ENCODE results near the gene FLOT2.
A peak's percentile ranks its signal among the peaks of the same experiment; 100 is the strongest.
"Not testable (repeated sequence)": the region's sequence is repeated elsewhere in the genome, so short reads cannot be mapped to it uniquely, and the experiment has no call there.

Gene FLOT2

DNA sequence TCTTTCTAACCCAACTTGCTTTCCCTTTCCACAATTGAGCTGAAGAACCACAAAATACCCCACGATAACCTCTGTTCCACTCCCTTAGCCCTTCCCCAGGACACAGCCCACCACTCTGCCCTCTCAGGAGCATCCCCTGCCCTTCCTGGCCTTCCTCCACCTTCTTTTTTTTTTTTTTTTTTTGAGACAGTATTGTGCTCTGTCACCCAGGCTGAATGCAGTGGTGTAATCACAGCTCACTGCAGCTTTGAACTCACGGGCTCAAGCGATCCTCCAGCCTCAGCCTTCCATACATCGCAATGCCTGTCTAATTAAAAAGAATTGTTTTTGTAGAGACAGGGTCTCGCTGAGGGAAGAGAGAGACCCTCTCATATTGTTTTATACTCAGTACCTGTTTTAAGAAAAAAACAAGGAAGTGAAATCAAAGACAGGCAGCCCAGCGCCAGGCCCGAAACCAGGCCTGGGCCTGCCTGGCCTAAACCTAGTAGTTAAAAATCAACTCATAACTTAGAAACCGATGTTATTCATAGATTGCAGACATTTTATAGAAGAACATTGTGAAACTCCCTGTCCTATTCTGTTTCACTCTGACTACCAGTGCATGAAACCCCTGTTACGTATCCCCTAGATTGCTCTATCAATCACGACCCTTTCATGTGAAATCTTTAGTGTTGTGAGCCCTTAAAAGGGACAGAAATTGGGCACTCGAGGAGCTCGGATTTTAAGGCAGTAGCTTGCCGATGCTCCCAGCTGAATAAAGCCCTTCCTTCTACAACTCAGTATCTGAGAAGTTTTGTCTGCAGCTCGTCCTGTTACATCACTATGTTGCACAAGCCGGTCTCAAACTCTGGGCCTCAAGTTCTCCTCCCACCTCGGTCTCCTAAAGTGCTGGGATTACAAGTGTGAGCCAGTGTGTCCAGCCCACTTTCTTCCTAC lies 4.0 kb downstream of the FLOT2 start:
- peak; percentile 73 for DNase-seq

GRCh38 chr17:28892024-28892423 lies 5.5 kb downstream of the FLOT2 start:
- DNase-seq = no peak

GRCh38 chr17:28891201-28891600 lies 6.3 kb downstream of the FLOT2 start:
- no peak for DNase-seq

DNA sequence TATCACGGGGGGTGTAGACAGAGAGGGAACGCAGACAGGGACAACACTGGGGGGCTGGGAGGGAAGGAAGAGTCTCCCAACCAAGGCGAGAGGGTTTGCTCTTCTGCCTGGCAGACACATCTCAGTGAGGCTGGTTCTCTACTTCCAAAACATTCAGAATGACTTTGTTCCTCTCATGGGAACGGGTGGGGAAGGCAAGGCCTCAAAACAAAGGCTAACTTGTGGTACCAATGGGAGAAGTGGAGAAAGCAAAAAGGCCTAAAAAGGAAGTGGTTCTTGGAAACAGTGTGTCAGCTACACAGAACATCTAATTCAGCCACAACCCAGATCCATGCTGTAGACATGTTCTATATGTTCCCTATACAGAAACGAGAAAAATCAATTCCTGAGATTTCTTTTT lies 7.5 kb downstream of the FLOT2 start:
- peak; percentile 44 for DNase-seq

DNA sequence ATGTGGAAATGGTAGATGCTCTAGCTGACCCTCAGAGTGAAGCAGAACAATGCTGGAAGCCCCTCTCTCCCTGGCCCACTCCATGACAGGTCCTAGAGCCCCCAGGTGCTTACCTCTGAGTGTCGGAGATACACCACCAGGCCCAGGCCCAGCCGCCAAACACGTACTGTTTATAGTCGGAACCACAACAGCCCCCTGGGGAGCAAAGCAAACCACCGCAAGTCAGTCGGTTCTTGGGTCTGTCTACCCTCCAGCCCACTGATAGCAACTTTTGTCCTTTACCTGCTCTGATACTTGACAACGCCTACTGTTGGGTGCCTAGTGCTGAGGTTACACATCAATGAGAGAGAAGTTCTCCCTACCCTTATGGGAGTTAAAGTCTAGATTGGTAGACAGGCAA lies 8.7 kb downstream of the FLOT2 start:
- DNase-seq = no peak

GRCh38 chr17:28887871-28888471 lies 9.6 kb downstream of the FLOT2 start:
- no peak for DNase-seq

- no peak for DNase-seq
These were observed 11.6 kb downstream of the FLOT2 start for GRCh38 chr17:28885951-28886350.

GRCh38 chr17:28885363-28885762 lies 12.2 kb downstream of the FLOT2 start:
- no peak for DNase-seq

DNA sequence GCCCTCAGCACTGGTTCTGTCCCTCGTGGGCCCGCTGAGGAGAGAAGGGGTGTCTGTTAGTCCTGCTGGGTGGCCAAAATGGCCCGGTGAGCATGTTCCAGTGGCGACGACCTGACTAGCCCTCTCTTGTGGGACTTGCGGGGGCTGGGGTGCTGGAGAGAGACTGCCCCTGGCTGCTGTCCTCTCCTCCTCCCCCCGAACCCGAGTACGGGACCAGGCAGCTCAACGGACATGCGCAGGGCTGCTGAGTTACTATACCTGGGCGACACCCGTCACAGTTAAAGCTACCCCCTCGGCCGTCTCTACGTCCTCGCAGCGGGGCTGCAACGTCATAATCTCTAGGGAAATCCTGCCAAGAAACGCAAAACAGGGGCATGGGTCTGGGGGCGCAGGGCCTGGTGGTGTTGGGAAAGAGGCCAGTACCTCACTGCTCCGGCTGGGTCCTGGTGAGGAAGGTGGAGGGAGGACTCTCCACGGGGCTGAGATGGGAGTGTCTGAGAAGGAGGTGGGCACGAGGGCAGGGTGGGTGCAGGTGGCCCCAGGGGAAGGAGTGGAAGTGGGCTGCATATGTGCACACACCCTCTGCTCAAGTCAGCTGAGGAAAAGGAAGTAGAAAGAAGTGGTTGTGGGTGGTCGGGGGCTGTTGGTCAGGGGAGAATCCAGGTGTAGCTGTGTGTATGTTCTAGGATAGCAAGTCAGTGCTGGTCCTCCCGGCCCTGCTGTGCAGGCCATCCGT lies 13.4 kb downstream of the FLOT2 start:
- no peak for DNase-seq

DNA sequence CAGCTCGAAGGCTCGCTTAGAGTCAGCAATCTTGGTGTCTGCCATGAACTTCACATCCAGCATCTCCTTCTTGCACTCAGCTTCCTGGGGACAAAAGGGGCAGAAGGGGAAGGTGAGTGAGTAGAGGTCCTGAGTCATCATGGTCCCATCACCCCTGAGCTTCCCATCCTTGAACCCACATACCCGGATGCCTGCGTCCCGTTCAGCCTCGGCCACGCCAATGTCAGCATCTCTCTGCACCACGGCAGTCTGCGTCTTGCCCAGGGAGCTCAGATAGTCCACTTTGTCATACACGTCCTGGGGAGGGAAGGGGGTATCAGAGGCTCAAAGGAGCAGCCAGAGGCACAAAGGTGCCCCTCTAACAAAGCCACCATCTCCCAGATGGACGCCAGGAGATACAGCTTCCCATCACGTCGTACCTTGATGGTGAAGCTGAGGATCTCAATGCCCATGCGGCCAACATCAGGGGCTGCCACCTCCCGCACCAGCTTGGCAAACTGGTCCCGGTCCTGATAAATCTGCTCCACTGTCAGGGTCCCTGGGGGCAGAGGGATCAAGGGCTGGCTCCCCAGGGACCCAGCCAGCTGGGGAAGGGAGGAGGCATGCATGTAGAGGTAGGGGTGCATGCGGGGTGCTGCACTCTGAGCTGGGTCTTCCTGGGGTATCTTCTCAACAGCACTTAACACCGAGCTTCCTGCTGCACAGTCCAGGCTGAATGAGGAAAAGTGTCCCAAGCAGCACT lies 15.2 kb downstream of the FLOT2 start:
- DNase-seq = no peak

DNA sequence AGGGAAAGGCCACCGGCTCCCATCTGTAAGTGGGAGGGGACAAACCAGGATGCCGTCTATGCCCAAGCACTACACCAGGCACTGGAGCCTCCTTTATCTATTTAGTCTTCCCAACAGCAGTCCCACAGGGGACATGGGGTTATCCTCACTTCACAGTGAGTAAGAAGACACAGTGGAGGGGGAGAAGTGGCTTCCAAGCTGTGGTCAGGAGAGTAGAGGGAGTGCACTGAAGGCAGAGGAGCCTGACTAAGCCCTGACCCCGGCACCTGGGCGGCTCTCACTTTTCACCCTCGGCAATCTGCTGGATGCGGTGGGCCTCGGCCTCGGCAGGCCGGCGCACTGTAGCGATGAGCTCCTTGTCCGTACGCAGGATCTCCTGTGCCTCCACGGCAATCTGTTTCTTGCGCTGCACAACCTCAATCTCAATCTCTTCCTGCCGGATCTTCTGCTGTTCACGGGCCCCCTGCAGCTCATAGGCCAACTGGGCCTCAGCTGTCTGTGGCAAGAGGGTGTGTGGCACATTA lies 15.9 kb downstream of the FLOT2 start:
- DNase-seq = no peak

DNA sequence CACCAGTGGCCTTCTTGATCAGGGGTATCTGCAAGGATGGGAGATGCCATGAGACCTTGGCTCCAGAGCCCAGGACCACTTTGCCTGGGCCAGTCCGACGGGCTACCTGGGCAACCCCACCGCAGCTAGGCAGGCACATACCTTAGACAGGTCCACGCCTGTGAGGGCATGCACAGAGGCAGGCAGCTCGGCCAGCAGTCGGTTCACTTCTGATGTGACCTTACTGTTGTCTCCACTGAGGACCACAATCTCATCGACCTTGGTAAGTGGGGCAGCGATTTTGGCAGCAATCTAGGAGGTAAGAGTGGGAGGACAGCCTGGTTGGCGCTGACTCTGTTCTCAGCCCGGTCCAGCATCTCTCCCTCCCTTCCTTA lies 17.0 kb downstream of the FLOT2 start:
- DNase-seq = no peak

GRCh38 chr17:28879886-28880571 lies 17.5 kb downstream of the FLOT2 start:
- no peak for DNase-seq

GRCh38 chr17:28878981-28879380 lies 18.6 kb downstream of the FLOT2 start:
- DNase-seq = no peak

GRCh38 chr17:28878158-28878910 lies 19.2 kb downstream of the FLOT2 start:
- DNase-seq = no peak

- not testable (repeated sequence) for DNase-seq
These were observed 20.3 kb downstream of the FLOT2 start for GRCh38 chr17:28877150-28877711.

GRCh38 chr17:28875848-28876550 lies 21.5 kb downstream of the FLOT2 start:
- DNase-seq = no peak

DNA sequence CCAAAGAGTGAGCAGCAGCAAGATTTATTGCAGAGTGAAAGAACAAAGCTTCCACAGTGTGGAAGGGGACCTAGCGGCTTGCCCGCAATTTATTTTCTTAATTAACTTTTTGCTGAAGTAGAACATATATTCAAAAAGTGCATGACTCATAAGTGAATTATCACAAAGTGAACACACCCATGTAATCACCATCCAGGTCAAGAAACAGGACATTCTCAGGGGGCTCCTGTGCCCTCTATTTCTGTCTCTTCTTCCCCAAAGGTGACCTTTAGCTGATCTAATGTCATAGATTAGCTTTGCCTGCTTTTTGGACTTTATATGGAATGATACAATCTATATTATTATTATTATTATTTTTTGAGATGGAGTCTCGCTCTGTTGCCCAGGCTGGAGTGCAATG lies 22.8 kb downstream of the FLOT2 start:
- DNase-seq = no peak

DNA sequence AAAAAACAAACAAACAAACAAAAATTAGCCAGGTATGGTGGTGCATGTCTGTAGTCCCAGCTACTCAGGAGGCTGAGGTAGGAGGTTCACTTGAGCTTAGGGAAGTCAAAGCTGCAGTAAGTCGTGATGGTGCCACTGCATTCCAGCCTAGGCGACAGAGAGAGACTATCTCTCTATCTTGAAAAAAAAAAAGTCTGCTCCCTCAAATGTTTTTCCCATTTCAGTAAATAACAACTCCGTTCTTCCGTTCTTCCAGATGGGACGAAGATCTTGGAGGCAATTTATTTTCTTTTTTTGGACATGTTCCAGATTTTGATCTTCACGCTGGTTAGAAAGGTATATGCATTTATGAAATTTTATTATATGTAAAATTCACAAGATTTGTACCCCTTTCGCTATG lies 23.7 kb downstream of the FLOT2 start:
- no peak for DNase-seq

DNA sequence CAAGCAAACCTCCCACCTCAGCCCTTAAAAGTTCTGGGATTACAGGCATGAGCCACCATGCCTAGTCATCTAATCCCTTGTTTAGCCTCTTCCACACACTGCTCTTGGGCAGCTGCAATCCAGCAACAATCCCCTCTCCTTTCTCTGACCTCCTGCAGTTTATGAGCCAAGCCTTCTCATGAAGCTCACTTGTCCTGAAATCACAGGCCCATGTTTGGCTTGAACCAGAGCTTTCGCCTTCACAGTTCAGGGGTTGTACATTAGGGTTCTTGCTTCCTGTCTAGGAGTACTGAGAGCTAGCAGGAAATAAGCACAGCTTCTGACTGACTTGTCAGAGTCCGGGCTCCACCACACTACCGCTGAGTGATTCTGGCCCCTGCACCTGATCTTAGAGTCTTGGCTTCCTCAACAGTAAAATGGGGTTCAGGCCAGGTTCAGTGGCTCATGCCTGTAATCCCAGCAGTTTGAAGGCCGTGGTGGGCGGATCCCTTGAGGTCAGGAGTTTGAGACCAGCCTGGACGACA lies 26.4 kb downstream of the FLOT2 start:
- DNase-seq = no peak

All from suppressor macrophage treated with lipopolysaccharide for 4 hours (primary cell).